ENCODE data around the gene MMRN2. TPM values are rescaled to one million over a fixed set of nuclear protein-coding genes. Genes with fewer than 3 reads are reported as not detected.

The MMRN2 gene
- total and polyA plus RNA-seq, 4 donors, result 10.2 to 55.3 (median 29.0) TPM

DNA sequence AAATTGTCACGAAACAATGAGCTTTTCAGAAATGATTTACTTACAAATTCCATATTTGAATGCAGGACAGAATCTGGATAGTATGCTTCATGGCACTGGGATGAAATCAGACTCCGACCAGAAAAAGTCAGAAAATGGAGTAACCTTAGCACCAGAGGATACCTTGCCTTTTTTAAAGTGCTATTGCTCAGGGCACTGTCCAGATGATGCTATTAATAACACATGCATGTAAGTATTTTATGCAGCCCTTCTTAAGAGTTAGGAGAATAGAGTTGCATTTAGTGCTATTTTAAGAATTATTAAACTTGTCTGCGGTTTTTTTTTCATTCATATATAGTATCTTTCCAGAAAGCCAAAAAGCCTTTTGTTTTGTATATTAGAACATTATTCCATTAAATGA lies 67.4 kb downstream of the MMRN2 start:
- WGBS, 2 donors, result 69 to 77% methylated on average over 3 of the region's 3 CpGs
- ATAC-seq (ENCODE audit: insufficient read depth, low FRiP score), result no peak
- peaks cover 0 to 23% (median 11%) of the 10 kb centered on the region in 4 donors for H3K36me3 ChIP-seq (ENCODE audit: control insufficient read depth in 4 of 4, insufficient read depth in 4 of 4, low read length in 4 of 4)
- H3K27me3 ChIP-seq (ENCODE audit: control insufficient read depth in 3 of 3, insufficient read depth in 3 of 3, low read length in 2 of 3), result no peaks in the 10 kb centered on the region
- H3K27ac ChIP-seq (ENCODE audit: low read depth in 1 of 2, low read length in 1 of 2), result peak overlapping the region in 1 of 2 donors; percentile 65
- H3K4me1 ChIP-seq (ENCODE audit: control insufficient read depth in 5 of 5, insufficient read depth in 5 of 5, low read length in 5 of 5), result peaks cover 0 to 6% (median 0%) of the 10 kb centered on the region in 5 donors
- H3K9me3 ChIP-seq (ENCODE audit: control insufficient read depth in 4 of 4, insufficient read depth in 3 of 4, low read length in 3 of 4), result no peaks in the 10 kb centered on the region
- DNase-seq, result no peak
- TF ChIP-seq CTCF (IDR thresholded peaks at IDR 0.05; ENCODE audit: control extremely low read depth, extremely low read depth), result no peak
- no peak overlapping the region for H3K4me3 ChIP-seq
- H3K9ac ChIP-seq (ENCODE audit: insufficient read depth in 1 of 2, low read length in 2 of 2), result no peak overlapping the region

GRCh38 chr10:86888585-86889381 lies 68.6 kb downstream of the MMRN2 start:
- no peak overlapping the region for H3K9ac ChIP-seq (ENCODE audit: insufficient read depth in 1 of 2, low read length in 2 of 2)
- H3K4me1 ChIP-seq (ENCODE audit: control insufficient read depth in 5 of 5, insufficient read depth in 5 of 5, low read length in 5 of 5), result peaks cover 0 to 4% (median 0%) of the 10 kb centered on the region in 5 donors
- DNase-seq (peak in 1 of 3 donors; percentile 15), ATAC-seq (ENCODE audit: insufficient read depth, low FRiP score) (no peak)
- no peak for TF ChIP-seq CTCF (IDR thresholded peaks at IDR 0.05; ENCODE audit: control extremely low read depth, extremely low read depth)
- WGBS, 2 donors, result 58 to 69% methylated on average over 7 of the region's 7 CpGs
- peak overlapping the region in 1 of 2 donors; percentile 65 for H3K27ac ChIP-seq (ENCODE audit: low read depth in 1 of 2, low read length in 1 of 2)
- no peaks in the 10 kb centered on the region for H3K9me3 ChIP-seq (ENCODE audit: control insufficient read depth in 4 of 4, insufficient read depth in 3 of 4, low read length in 3 of 4)
- H3K27me3 ChIP-seq (ENCODE audit: control insufficient read depth in 3 of 3, insufficient read depth in 3 of 3, low read length in 2 of 3), result no peaks in the 10 kb centered on the region
- no peak overlapping the region for H3K4me3 ChIP-seq
- peaks cover 0 to 13% (median 9%) of the 10 kb centered on the region in 4 donors for H3K36me3 ChIP-seq (ENCODE audit: control insufficient read depth in 4 of 4, insufficient read depth in 4 of 4, low read length in 4 of 4)

Small RNA genes within 50 kb of the gene (small RNA-seq; reads per million reads assigned to genes)
- gene BMS1P3 (ENCODE audit: low replicate concordance) (not detected), gene RNU1-19P (ENCODE audit: low replicate concordance) (not detected)

Other genes starting within 250 kb of the MMRN2 start
- 10 to 100 TPM; 29.9 to 66.2 TPM for gene BMPR1A, start 201.0 kb downstream of the MMRN2 start, total RNA-seq
- gene BMPR1A, start 201.0 kb downstream of the MMRN2 start, polyA plus RNA-seq, result 1 to 10 TPM; 3.8 to 9.6 TPM
- gene SNCG, start 984 bp upstream of the MMRN2 start, total RNA-seq, result 10 to 100 TPM in 1 of 2 donors, 1 to 10 TPM in 1; 2.3 to 23.0 TPM
- gene SNCG, start 984 bp upstream of the MMRN2 start, polyA plus RNA-seq, result 10 to 100 TPM in 1 of 2 donors, 1 to 10 TPM in 1; 5.5 to 32.8 TPM
- 100 to 1,000 TPM in 1 of 2 donors, 10 to 100 TPM in 1; 61.4 to 171 TPM for gene ADIRF, start 10.9 kb upstream of the MMRN2 start, total RNA-seq
- 100 to 1,000 TPM; 469 to 597 TPM for gene ADIRF, start 10.9 kb upstream of the MMRN2 start, polyA plus RNA-seq
- not detected for gene FAM25A, start 62.7 kb upstream of the MMRN2 start, total RNA-seq
- under 1 TPM in 1 of 2 donors, not detected in 1; 0.45 TPM for gene FAM25A, start 62.7 kb upstream of the MMRN2 start, polyA plus RNA-seq
- 100 to 1,000 TPM; 124 to 133 TPM for gene GLUD1, start 137.2 kb upstream of the MMRN2 start, total RNA-seq
- 10 to 100 TPM; 52.7 to 69.0 TPM for gene GLUD1, start 137.2 kb upstream of the MMRN2 start, polyA plus RNA-seq
- 10 to 100 TPM; 26.2 to 34.5 TPM for gene SHLD2, start 137.6 kb upstream of the MMRN2 start, total RNA-seq
- 10 to 100 TPM; 12.8 to 16.0 TPM for gene SHLD2, start 137.6 kb upstream of the MMRN2 start, polyA plus RNA-seq

Measured in lung (tissue), 13 donors.